Measurements from ENCODE around the gene UBIAD1. TPM values are rescaled to one million over a fixed set of nuclear protein-coding genes. Genes with fewer than 3 reads are reported as not detected.
A peak's percentile ranks its signal among the peaks of the same experiment; 100 is the strongest.

The UBIAD1 gene, protein sequence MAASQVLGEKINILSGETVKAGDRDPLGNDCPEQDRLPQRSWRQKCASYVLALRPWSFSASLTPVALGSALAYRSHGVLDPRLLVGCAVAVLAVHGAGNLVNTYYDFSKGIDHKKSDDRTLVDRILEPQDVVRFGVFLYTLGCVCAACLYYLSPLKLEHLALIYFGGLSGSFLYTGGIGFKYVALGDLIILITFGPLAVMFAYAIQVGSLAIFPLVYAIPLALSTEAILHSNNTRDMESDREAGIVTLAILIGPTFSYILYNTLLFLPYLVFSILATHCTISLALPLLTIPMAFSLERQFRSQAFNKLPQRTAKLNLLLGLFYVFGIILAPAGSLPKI
- polyA plus RNA-seq (2013): 10.7 TPM

DNA sequence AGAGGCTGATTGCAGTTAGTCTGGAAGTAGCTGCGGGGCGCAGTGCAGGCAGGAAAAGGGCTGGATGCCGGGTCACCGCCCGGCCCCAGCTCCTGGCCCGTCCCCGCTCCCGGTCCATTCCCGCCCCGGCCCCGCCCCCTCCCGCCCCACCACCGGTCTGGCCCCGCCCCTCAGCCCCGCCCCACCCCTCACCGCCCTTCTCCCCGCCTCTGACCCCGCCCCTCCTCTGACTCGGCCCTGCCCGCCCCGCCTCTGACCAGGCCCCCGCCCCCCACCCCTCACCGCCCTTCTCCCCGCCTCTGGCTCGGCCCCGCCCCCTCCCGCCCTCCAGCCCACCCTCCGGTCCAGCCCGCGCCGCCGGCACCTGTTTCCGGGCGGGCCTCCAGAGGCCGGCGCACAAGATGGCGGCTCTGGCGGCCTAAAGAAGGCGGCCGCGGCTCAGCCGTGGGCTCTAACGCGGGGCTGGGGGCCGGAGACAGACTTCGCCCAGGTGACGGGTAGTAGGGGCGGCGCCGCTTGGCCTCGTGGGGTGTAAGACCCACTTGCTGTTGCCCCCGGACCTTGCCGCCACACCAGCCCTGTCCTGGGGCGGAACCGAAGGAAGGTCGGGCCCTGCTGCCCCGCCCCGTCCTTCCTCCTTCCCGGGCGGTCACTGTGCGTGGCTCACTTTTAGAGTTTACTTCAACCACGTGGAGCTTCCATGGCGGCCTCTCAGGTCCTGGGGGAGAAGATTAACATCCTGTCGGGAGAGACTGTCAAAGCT, at the start of gene UBIAD1:
UBIAD1 (plus strand) TSS at position 367 of the 763 bp plus-strand sequence; CDS start at position 701, 334 bp downstream.
- 0% methylated on average over 33 of the region's 64 CpGs for WGBS (ENCODE audit: insufficient coverage)
- peak; percentile 87 to 94 (median 93) for DNase-seq
- H3K27ac ChIP-seq (ENCODE audit: insufficient read depth in 1 of 2, low read depth in 1 of 2, low read length in 2 of 2, poor library complexity in 1 of 2, severe bottlenecking in 2 of 2): peak within 1 kb of the TSS; percentile 83 to 95
- H3K4me3 ChIP-seq (ENCODE audit: control insufficient read depth in 1 of 7, extremely low read depth in 1 of 7, insufficient read depth in 4 of 7, low read depth in 2 of 7, low read length in 6 of 7): peak within 1 kb of the TSS; percentile 31 to 99 (median 89)
- H3K4me1 ChIP-seq (ENCODE audit: control extremely low read depth in 1 of 4, control insufficient read depth in 4 of 4, insufficient read depth in 4 of 4, low read length in 3 of 4): peaks cover 9 to 37% (median 28%) of the 10 kb centered on the region in 4 experiments
- no peaks in the 10 kb centered on the region for H3K27me3 ChIP-seq (replicated peaks in 2 of 5; ENCODE audit: control insufficient read depth in 4 of 5, insufficient read depth in 5 of 5, low read length in 4 of 5)
- CTCF ChIA-PET: interaction anchor here (0.9 to 1.6 kb wide), 4 partner anchors 8 to 31 kb away, joined by 3 to 6 read pairs (median 3); partner anchors contain the start of gene MTOR
- POLR2A ChIA-PET: interaction anchor here (1.0 kb wide), 2 partner anchors 10 to 11 kb away, joined by 3 to 5 read pairs; no protein-coding TSS in a partner anchor
- H3K9me3 ChIP-seq (ENCODE audit: control extremely low read depth in 1 of 5, control insufficient read depth in 4 of 5, insufficient read depth in 2 of 5, low read depth in 1 of 5, low read length in 4 of 5): no peaks in the 10 kb centered on the region
- H3K36me3 ChIP-seq (ENCODE audit: control insufficient read depth in 4 of 4, insufficient read depth in 4 of 4, low read length in 3 of 4): peaks cover 0 to 8% (median 3%) of the 10 kb centered on the region in 4 experiments

- no peak overlapping the region for H3K27ac ChIP-seq (ENCODE audit: insufficient read depth in 1 of 2, low read depth in 1 of 2, low read length in 2 of 2, poor library complexity in 1 of 2, severe bottlenecking in 2 of 2)
- no peaks in the 10 kb centered on the region for H3K27me3 ChIP-seq (replicated peaks in 2 of 5; ENCODE audit: control insufficient read depth in 4 of 5, insufficient read depth in 5 of 5, low read length in 4 of 5)
- POLR2A ChIA-PET: interaction anchor here (0.6 kb wide), 1 partner anchor 19 kb away, joined by 3 read pairs; no protein-coding TSS in a partner anchor
- CTCF ChIA-PET: no interaction called here
- H3K4me1 ChIP-seq (ENCODE audit: control extremely low read depth in 1 of 4, control insufficient read depth in 4 of 4, insufficient read depth in 4 of 4, low read length in 3 of 4): peaks cover 0 to 12% (median under 1%) of the 10 kb centered on the region in 4 experiments
- H3K4me3 ChIP-seq (ENCODE audit: control insufficient read depth in 1 of 7, extremely low read depth in 1 of 7, insufficient read depth in 4 of 7, low read depth in 2 of 7, low read length in 6 of 7): peak overlapping the region in 1 of 7 experiments; percentile 31
- no peaks in the 10 kb centered on the region for H3K9me3 ChIP-seq (ENCODE audit: control extremely low read depth in 1 of 5, control insufficient read depth in 4 of 5, insufficient read depth in 2 of 5, low read depth in 1 of 5, low read length in 4 of 5)
- H3K36me3 ChIP-seq (ENCODE audit: control insufficient read depth in 4 of 4, insufficient read depth in 4 of 4, low read length in 3 of 4): peaks cover 16 to 70% (median 51%) of the 10 kb centered on the region in 4 experiments
- DNase-seq: peak in 1 of 3 donors; percentile 11
- WGBS (ENCODE audit: insufficient coverage): 95% methylated on average over 10 of the region's 10 CpGs
These were observed 45.6 kb upstream of the UBIAD1 start for GRCh38 chr1:11227106-11228077.

GRCh38 chr1:11229203-11229602, 43.8 kb upstream of the UBIAD1 start:
- Histone ChIP-seq H3K36me3 (ENCODE audit: control insufficient read depth in 4 of 4, insufficient read depth in 4 of 4, low read length in 3 of 4) (peaks cover 24 to 76% (median 55%) of the 10 kb centered on the region in 4 experiments), H3K4me3 (ENCODE audit: control insufficient read depth in 1 of 7, extremely low read depth in 1 of 7, insufficient read depth in 4 of 7, low read depth in 2 of 7, low read length in 6 of 7) (no peak overlapping the region), H3K9me3 (ENCODE audit: control extremely low read depth in 1 of 5, control insufficient read depth in 4 of 5, insufficient read depth in 2 of 5, low read depth in 1 of 5, low read length in 4 of 5) (no peaks in the 10 kb centered on the region), H3K27me3 (replicated peaks in 2 of 5; ENCODE audit: control insufficient read depth in 4 of 5, insufficient read depth in 5 of 5, low read length in 4 of 5) (no peaks in the 10 kb centered on the region), H3K4me1 (ENCODE audit: control extremely low read depth in 1 of 4, control insufficient read depth in 4 of 4, insufficient read depth in 4 of 4, low read length in 3 of 4) (peaks cover 0 to 12% (median under 1%) of the 10 kb centered on the region in 4 experiments), H3K27ac (ENCODE audit: insufficient read depth in 1 of 2, low read depth in 1 of 2, low read length in 2 of 2, poor library complexity in 1 of 2, severe bottlenecking in 2 of 2) (no peak overlapping the region)
- ChIA-PET CTCF (interaction anchor here (1.0 to 1.3 kb wide), 2 partner anchors 10 to 413 kb away, joined by 3 read pairs; no protein-coding TSS in a partner anchor), POLR2A (no interaction called here)
- 100% methylated on average over 3 of the region's 4 CpGs for WGBS (ENCODE audit: insufficient coverage)
- DNase-seq: no peak

- Histone ChIP-seq H3K4me1 (ENCODE audit: control extremely low read depth in 1 of 4, control insufficient read depth in 4 of 4, insufficient read depth in 4 of 4, low read length in 3 of 4) (peaks cover 0 to 21% (median 18%) of the 10 kb centered on the region in 4 experiments), H3K9me3 (ENCODE audit: control extremely low read depth in 1 of 5, control insufficient read depth in 4 of 5, insufficient read depth in 2 of 5, low read depth in 1 of 5, low read length in 4 of 5) (no peaks in the 10 kb centered on the region), H3K27ac (ENCODE audit: insufficient read depth in 1 of 2, low read depth in 1 of 2, low read length in 2 of 2, poor library complexity in 1 of 2, severe bottlenecking in 2 of 2) (no peak overlapping the region), H3K4me3 (ENCODE audit: control insufficient read depth in 1 of 7, extremely low read depth in 1 of 7, insufficient read depth in 4 of 7, low read depth in 2 of 7, low read length in 6 of 7) (no peak overlapping the region), H3K27me3 (replicated peaks in 2 of 5; ENCODE audit: control insufficient read depth in 4 of 5, insufficient read depth in 5 of 5, low read length in 4 of 5) (no peaks in the 10 kb centered on the region), H3K36me3 (ENCODE audit: control insufficient read depth in 4 of 4, insufficient read depth in 4 of 4, low read length in 3 of 4) (peaks cover 28 to 85% (median 55%) of the 10 kb centered on the region in 4 experiments)
- ChIA-PET POLR2A (no interaction called here), CTCF (interaction anchor here (0.8 kb wide), 2 partner anchors 9 to 11 kb away, joined by 3 read pairs; no protein-coding TSS in a partner anchor)
- DNase-seq: no peak
- no CpG with 5 or more reads among the region's 2 CpGs for WGBS (ENCODE audit: insufficient coverage)
These were observed 39.8 kb upstream of the UBIAD1 start for GRCh38 chr1:11233208-11233607.

DNA sequence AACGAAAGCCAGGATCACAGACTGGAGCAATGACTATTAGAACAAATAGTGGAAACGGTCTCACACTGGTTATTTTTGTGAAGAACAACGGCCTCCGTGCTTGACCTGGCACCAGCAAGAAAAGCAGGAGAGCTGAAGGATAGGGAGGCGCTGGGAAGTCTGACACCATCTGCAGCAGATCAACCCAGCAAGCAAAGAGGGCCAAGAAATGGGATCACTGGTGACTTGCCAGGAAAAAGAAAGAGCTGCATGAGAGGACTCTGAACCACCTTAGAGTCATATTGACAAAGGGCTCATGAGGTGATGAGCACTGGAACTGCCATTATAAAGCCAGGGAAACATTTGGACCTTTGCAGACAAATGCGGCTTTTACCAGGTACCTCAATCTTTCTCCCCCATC, 35.6 kb upstream of the UBIAD1 start:
- H3K27me3 ChIP-seq (replicated peaks in 2 of 5; ENCODE audit: control insufficient read depth in 4 of 5, insufficient read depth in 5 of 5, low read length in 4 of 5): no peaks in the 10 kb centered on the region
- ChIA-PET POLR2A (no interaction called here), CTCF (no interaction called here)
- DNase-seq: no peak
- WGBS (ENCODE audit: insufficient coverage): 58% methylated on average over 5 of the region's 6 CpGs
- H3K4me1 ChIP-seq (ENCODE audit: control extremely low read depth in 1 of 4, control insufficient read depth in 4 of 4, insufficient read depth in 4 of 4, low read length in 3 of 4): peaks cover 0 to 21% (median 18%) of the 10 kb centered on the region in 4 experiments
- H3K9me3 ChIP-seq (ENCODE audit: control extremely low read depth in 1 of 5, control insufficient read depth in 4 of 5, insufficient read depth in 2 of 5, low read depth in 1 of 5, low read length in 4 of 5): no peaks in the 10 kb centered on the region
- peaks cover 17 to 75% (median 43%) of the 10 kb centered on the region in 4 experiments for H3K36me3 ChIP-seq (ENCODE audit: control insufficient read depth in 4 of 4, insufficient read depth in 4 of 4, low read length in 3 of 4)
- no peak overlapping the region for H3K4me3 ChIP-seq (ENCODE audit: control insufficient read depth in 1 of 7, extremely low read depth in 1 of 7, insufficient read depth in 4 of 7, low read depth in 2 of 7, low read length in 6 of 7)
- H3K27ac ChIP-seq (ENCODE audit: insufficient read depth in 1 of 2, low read depth in 1 of 2, low read length in 2 of 2, poor library complexity in 1 of 2, severe bottlenecking in 2 of 2): peak overlapping the region; percentile 3 to 65

DNA sequence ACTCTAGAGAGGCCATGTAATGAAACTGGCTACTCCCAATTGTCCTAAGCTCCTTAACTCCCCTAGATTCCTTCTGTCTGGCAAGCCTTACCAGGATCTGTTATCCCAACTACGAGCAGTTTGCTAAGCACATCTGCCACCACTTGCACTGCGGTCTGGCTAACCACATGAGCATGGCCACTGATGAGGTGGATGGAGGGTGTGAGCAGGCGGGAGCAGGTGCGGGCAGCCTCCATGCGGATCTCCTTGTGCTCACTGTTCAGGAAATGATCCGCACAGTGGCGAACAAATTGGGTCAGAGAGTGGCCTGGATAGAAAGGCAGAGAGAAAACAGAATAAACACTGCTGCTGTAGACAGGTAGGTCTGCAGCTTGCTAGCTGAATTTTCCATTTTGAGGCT, 34.7 kb upstream of the UBIAD1 start:
- H3K36me3 ChIP-seq (ENCODE audit: control insufficient read depth in 4 of 4, insufficient read depth in 4 of 4, low read length in 3 of 4): peaks cover 19 to 76% (median 45%) of the 10 kb centered on the region in 4 experiments
- H3K27me3 ChIP-seq (replicated peaks in 2 of 5; ENCODE audit: control insufficient read depth in 4 of 5, insufficient read depth in 5 of 5, low read length in 4 of 5): no peaks in the 10 kb centered on the region
- POLR2A ChIA-PET: no interaction called here
- WGBS (ENCODE audit: insufficient coverage): 98% methylated on average over 7 of the region's 7 CpGs
- no peak for DNase-seq
- no peak overlapping the region for H3K4me3 ChIP-seq (ENCODE audit: control insufficient read depth in 1 of 7, extremely low read depth in 1 of 7, insufficient read depth in 4 of 7, low read depth in 2 of 7, low read length in 6 of 7)
- no peak overlapping the region for H3K27ac ChIP-seq (ENCODE audit: insufficient read depth in 1 of 2, low read depth in 1 of 2, low read length in 2 of 2, poor library complexity in 1 of 2, severe bottlenecking in 2 of 2)
- peaks cover 0 to 21% (median 18%) of the 10 kb centered on the region in 4 experiments for H3K4me1 ChIP-seq (ENCODE audit: control extremely low read depth in 1 of 4, control insufficient read depth in 4 of 4, insufficient read depth in 4 of 4, low read length in 3 of 4)
- no peaks in the 10 kb centered on the region for H3K9me3 ChIP-seq (ENCODE audit: control extremely low read depth in 1 of 5, control insufficient read depth in 4 of 5, insufficient read depth in 2 of 5, low read depth in 1 of 5, low read length in 4 of 5)
- CTCF ChIA-PET: no interaction called here
